Neural progenitor cell (in vitro differentiated cells): ENCODE data around the gene PCNX4. TPM values are rescaled to one million over a fixed set of nuclear protein-coding genes. Genes with fewer than 3 reads are reported as not detected.
"Not testable (repeated sequence)": the region's sequence is repeated elsewhere in the genome, so short reads cannot be mapped to it uniquely, and the experiment has no call there.

Experiments used
- DNase-seq: peaks from one replicate; pipeline ENCODE4 v3.0.0-alpha.2; 2016; ENCODE audit warnings: low spot score
- H2AFZ ChIP-seq: fragments of 200-600 bp; sonication (generic); replicated peaks from 2 replicates; pipeline ENCODE4 v1.6.1; 2016; ENCODE audit warnings: antibody characterized with exemption
- H3F3A ChIP-seq: fragments of 200-600 bp; sonication (generic); 2 replicates; pipeline ENCODE4 v1.6.1; 2016; ENCODE audit warnings: antibody characterized with exemption, low read depth
- H3K27ac ChIP-seq: fragments of 200-600 bp; sonication (generic); 2 replicates; pipeline ENCODE4 v1.5.1; 2016; ENCODE audit warnings: mild to moderate bottlenecking
- H3K27me3 ChIP-seq: fragments of 200-600 bp; sonication (generic); 2 replicates; pipeline ENCODE4 v1.6.1; 2016; ENCODE audit warnings: mild to moderate bottlenecking, moderate library complexity
- H3K36me3 ChIP-seq: fragments of 200-600 bp; sonication (generic); 2 replicates; pipeline ENCODE4 v1.5.1; 2016
- H3K4me1 ChIP-seq: fragments of 200-600 bp; sonication (generic); 2 replicates; pipeline ENCODE4 v1.6.1; 2016; ENCODE audit warnings: mixed run types
- H3K4me2 ChIP-seq: fragments of 200-600 bp; sonication (generic); 2 replicates; pipeline ENCODE4 v1.6.1; 2016
- H3K4me3 ChIP-seq: fragments of 200-600 bp; sonication (generic); 2 replicates; pipeline ENCODE4 v1.5.1; 2016
- H3K79me2 ChIP-seq: fragments of 200-600 bp; sonication (generic); 2 replicates; pipeline ENCODE4 v1.6.1; 2016; ENCODE audit warnings: low read depth
- H3K9ac ChIP-seq: fragments of 200-600 bp; sonication (generic); 2 replicates; pipeline ENCODE4 v1.6.1; 2016
- H3K9me3 ChIP-seq: fragments of 200-600 bp; sonication (generic); 2 replicates; pipeline ENCODE4 v1.5.1; 2016; ENCODE audit warnings: low read depth
- H4K20me1 ChIP-seq: fragments of 200-600 bp; sonication (generic); 2 replicates; pipeline ENCODE4 v1.6.1; 2016; ENCODE audit warnings: low read depth
- H3K27ac Mint-ChIP-seq: 3 replicates; pipeline ENCODE4 v1.8.0; 2021; ENCODE audit warnings: mixed read lengths
- H3K27me3 Mint-ChIP-seq: 2 replicates; pipeline ENCODE4 v1.8.0; 2022; ENCODE audit warnings: low read depth, mild to moderate bottlenecking, inconsistent platforms, moderate library complexity, mixed read lengths; ENCODE audit not compliant: insufficient read depth
- H3K36me3 Mint-ChIP-seq: 3 replicates; pipeline ENCODE4 v1.8.0; 2021; ENCODE audit warnings: mixed read lengths
- H3K4me1 Mint-ChIP-seq: 3 replicates; pipeline ENCODE4 v1.8.0; 2021; ENCODE audit warnings: mixed read lengths
- H3K4me3 Mint-ChIP-seq: 3 replicates; pipeline ENCODE4 v1.8.0; 2021; ENCODE audit warnings: mild to moderate bottlenecking, moderate library complexity, mixed read lengths
- H3K9me3 Mint-ChIP-seq: 3 replicates; pipeline ENCODE4 v1.8.0; 2020; ENCODE audit warnings: mixed read lengths
- CTCF ChIP-seq: fragments of 200-600 bp; sonication (generic); IDR thresholded peaks from 2 replicates; pipeline ENCODE4 v1.5.1; 2017; ENCODE audit warnings: antibody characterized with exemption, mild to moderate bottlenecking
- EZH2 ChIP-seq: fragments of 200-600 bp; sonication (generic); IDR thresholded peaks from 2 replicates; pipeline ENCODE4 v1.6.1; 2017; ENCODE audit warnings: antibody characterized with exemption, mild to moderate bottlenecking, moderate library complexity
- EZH2phosphoT487 ChIP-seq: fragments of 200-600 bp; sonication (generic); IDR thresholded peaks from 2 replicates; pipeline ENCODE4 v1.6.1; 2017; ENCODE audit warnings: antibody characterized with exemption
- total RNA-seq: library from RNA; depleted of rRNA; stranded (reverse); fragments of >200 nt; gene quantifications from 2 replicates; pipeline ENCODE4 v1.2.3, GENCODE V29; 2015; ENCODE audit warnings: low replicate concordance

PCNX4 gene
- total RNA-seq, 1 donor from 2014 or later, result 172 TPM

DNA sequence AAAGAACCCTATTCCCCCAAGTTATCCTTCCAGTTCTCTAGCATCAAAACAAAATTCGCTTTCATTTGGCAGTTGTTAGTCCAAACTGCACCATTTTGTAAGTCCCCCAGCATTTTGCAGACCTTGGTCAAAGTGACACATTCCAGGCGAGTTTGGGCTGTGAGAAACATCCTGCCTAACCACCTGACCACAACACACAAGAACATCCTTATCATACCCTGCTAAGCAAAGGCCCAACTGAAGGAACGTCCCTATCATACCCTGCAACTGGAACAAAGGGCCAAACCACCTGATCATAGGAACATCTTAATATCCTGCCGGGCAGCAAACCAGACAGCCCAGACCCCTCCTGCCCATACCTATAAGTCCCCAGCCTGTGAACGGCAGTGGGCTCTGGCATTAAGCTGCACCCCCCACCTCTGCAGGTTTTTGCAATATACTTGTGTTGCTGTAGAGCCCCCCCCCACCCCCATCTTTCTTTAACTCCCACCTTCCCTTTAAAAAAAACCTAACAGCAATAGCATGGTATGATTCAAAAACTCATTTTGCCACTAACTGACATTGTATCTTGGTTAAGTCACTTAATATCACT lies 2.7 kb downstream of the PCNX4 start:
- H2AFZ ChIP-seq, result no peak overlapping the region
- Mint-ChIP-seq H3K27ac (peak overlapping the region; percentile 29), H3K27me3 (no peaks in the 10 kb centered on the region), H3K36me3 (peaks cover 31% of the 10 kb centered on the region), H3K4me1 (peaks cover 29% of the 10 kb centered on the region), H3K9me3 (peaks cover 17% of the 10 kb centered on the region), H3K4me3 (peak overlapping the region; percentile 96)
- H4K20me1 ChIP-seq, result peaks cover 31% of the 10 kb centered on the region
- H3F3A ChIP-seq, result peaks cover 9% of the 10 kb centered on the region
- DNase-seq, result peak; percentile 27
- H3K9me3 ChIP-seq, result no peaks in the 10 kb centered on the region
- H3K27ac ChIP-seq, result no peak overlapping the region
- H3K79me2 ChIP-seq, result peaks cover 73% of the 10 kb centered on the region
- peak overlapping the region; percentile 90 for H3K4me2 ChIP-seq
- H3K9ac ChIP-seq, result no peak overlapping the region
- peaks cover 19% of the 10 kb centered on the region for H3K4me1 ChIP-seq
- H3K27me3 ChIP-seq, result no peaks in the 10 kb centered on the region
- H3K36me3 ChIP-seq, result no peaks in the 10 kb centered on the region
- H3K4me3 ChIP-seq, result peak overlapping the region; percentile 89
- TF ChIP-seq EZH2 (no peak), EZH2phosphoT487 (no peak), CTCF (no peak)

DNA sequence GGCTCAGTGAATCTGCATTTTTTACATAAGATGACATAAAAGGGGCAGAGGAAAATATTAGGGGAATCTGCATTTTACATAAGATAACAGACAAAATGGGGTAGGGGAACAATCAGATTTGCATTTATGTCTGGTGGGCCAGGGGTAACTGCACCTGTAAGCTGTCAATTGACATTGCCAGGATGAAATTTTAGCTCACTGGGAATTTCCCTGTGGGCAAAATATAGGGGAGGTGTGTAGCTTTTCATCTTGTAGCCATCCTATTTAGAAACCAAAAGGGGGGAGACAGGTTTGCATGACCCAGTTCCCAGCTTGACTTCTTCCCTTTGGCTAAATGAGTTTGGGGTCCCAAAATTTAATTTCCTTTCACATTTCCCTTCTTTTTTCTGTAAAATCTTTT lies 3.5 kb downstream of the PCNX4 start:
- peaks cover 81% of the 10 kb centered on the region for H3K79me2 ChIP-seq
- H3K9ac ChIP-seq, result no peak overlapping the region
- no peak overlapping the region for H3K27ac ChIP-seq
- Mint-ChIP-seq H3K4me1 (peaks cover 29% of the 10 kb centered on the region), H3K27me3 (no peaks in the 10 kb centered on the region), H3K36me3 (peaks cover 36% of the 10 kb centered on the region), H3K4me3 (peak overlapping the region; percentile 15), H3K27ac (no peak overlapping the region), H3K9me3 (peaks cover 21% of the 10 kb centered on the region)
- peaks cover 9% of the 10 kb centered on the region for H3F3A ChIP-seq
- H3K4me3 ChIP-seq, result no peak overlapping the region
- no peak for TF ChIP-seq CTCF
- TF ChIP-seq EZH2phosphoT487, result no peak
- no peak for TF ChIP-seq EZH2
- H3K27me3 ChIP-seq, result no peaks in the 10 kb centered on the region
- H4K20me1 ChIP-seq, result peaks cover 31% of the 10 kb centered on the region
- DNase-seq, result no peak
- H2AFZ ChIP-seq, result no peak overlapping the region
- H3K36me3 ChIP-seq, result no peaks in the 10 kb centered on the region
- no peaks in the 10 kb centered on the region for H3K9me3 ChIP-seq
- peaks cover 19% of the 10 kb centered on the region for H3K4me1 ChIP-seq
- H3K4me2 ChIP-seq, result peak overlapping the region; percentile 90

GRCh38 chr14:60095781-60096450 lies 4.2 kb downstream of the PCNX4 start:
- H2AFZ ChIP-seq, result no peak overlapping the region
- H3K27ac ChIP-seq, result no peak overlapping the region
- no peaks in the 10 kb centered on the region for H3K36me3 ChIP-seq
- no peak for TF ChIP-seq EZH2
- no peak overlapping the region for H3K4me3 ChIP-seq
- peaks cover 31% of the 10 kb centered on the region for H4K20me1 ChIP-seq
- Mint-ChIP-seq H3K4me1 (peaks cover 24% of the 10 kb centered on the region), H3K27me3 (no peaks in the 10 kb centered on the region), H3K9me3 (peaks cover 25% of the 10 kb centered on the region), H3K36me3 (peaks cover 40% of the 10 kb centered on the region), H3K4me3 (no peak overlapping the region), H3K27ac (no peak overlapping the region)
- H3K9me3 ChIP-seq, result no peaks in the 10 kb centered on the region
- H3K4me1 ChIP-seq, result peaks cover 19% of the 10 kb centered on the region
- no peak for DNase-seq
- peaks cover 88% of the 10 kb centered on the region for H3K79me2 ChIP-seq
- peaks cover 9% of the 10 kb centered on the region for H3F3A ChIP-seq
- H3K4me2 ChIP-seq, result no peak overlapping the region
- no peak overlapping the region for H3K9ac ChIP-seq
- no peaks in the 10 kb centered on the region for H3K27me3 ChIP-seq

- no peaks in the 10 kb centered on the region for H3K27me3 ChIP-seq
- TF ChIP-seq EZH2 (no peak), EZH2phosphoT487 (no peak), CTCF (no peak)
- H3K4me3 ChIP-seq, result no peak overlapping the region
- peaks cover 19% of the 10 kb centered on the region for H3K4me1 ChIP-seq
- no peak overlapping the region for H3K4me2 ChIP-seq
- H3K9me3 Mint-ChIP-seq, result peaks cover 37% of the 10 kb centered on the region
- H2AFZ ChIP-seq, result no peak overlapping the region
- H3K9ac ChIP-seq, result no peak overlapping the region
- peaks cover 100% of the 10 kb centered on the region for H3K79me2 ChIP-seq
- H3K9me3 ChIP-seq, result no peaks in the 10 kb centered on the region
- peaks cover 56% of the 10 kb centered on the region for H3K36me3 Mint-ChIP-seq
- no peaks in the 10 kb centered on the region for H3K36me3 ChIP-seq
- H3K27ac ChIP-seq, result no peak overlapping the region
- peaks cover 31% of the 10 kb centered on the region for H4K20me1 ChIP-seq
- no peak overlapping the region for H3K4me3 Mint-ChIP-seq
- no peaks in the 10 kb centered on the region for H3F3A ChIP-seq
- H3K4me1 Mint-ChIP-seq, result peaks cover 18% of the 10 kb centered on the region
- no peak overlapping the region for H3K27ac Mint-ChIP-seq
- no peak for DNase-seq
- no peaks in the 10 kb centered on the region for H3K27me3 Mint-ChIP-seq
These were observed 6.3 kb downstream of the PCNX4 start for GRCh38 chr14:60097974-60098373.

GRCh38 chr14:60099855-60100254 lies 8.1 kb downstream of the PCNX4 start:
- not testable (repeated sequence) for DNase-seq, H3K36me3 ChIP-seq, H3K27me3 ChIP-seq, H3F3A ChIP-seq, H3K4me2 ChIP-seq, H2AFZ ChIP-seq, H3K4me1 ChIP-seq, H3K27ac ChIP-seq, H3K27me3 Mint-ChIP-seq, H3K9me3 ChIP-seq, H3K4me3 ChIP-seq, H3K4me3 Mint-ChIP-seq, H3K4me1 Mint-ChIP-seq, H3K9ac ChIP-seq, H3K27ac Mint-ChIP-seq
- Mint-ChIP-seq H3K36me3 (peaks cover 62% of the 10 kb centered on the region), H3K9me3 (peaks cover 42% of the 10 kb centered on the region)
- Histone ChIP-seq H4K20me1 (peaks cover 18% of the 10 kb centered on the region), H3K79me2 (peaks cover 100% of the 10 kb centered on the region)
